CD4-positive, alpha-beta T cell (primary cell): ENCODE data around the gene CASKIN1. TPM values are rescaled to one million over a fixed set of nuclear protein-coding genes. Genes with fewer than 3 reads are reported as not detected.

Experiments used
- ATAC-seq: fragments of 200-7000 bp; cut with Tn5 transposase; one replicate; pipeline ENCODE4 v1.10.0; 2022; ENCODE audit warnings: mild to moderate bottlenecking; ENCODE audit not compliant: poor library complexity
- CTCF ChIA-PET: fragments of 350-600 bp; sonication (Branson Sonifier 250); formaldehyde crosslinking; loops from one replicate; lab custom pipeline; 2021; ENCODE audit warnings: antibody characterized with exemption, inconsistent platforms; lab: Charles Lee
- POLR2A ChIA-PET: fragments of 350-600 bp; sonication (Branson Sonifier 250); formaldehyde crosslinking; loops from one replicate; lab custom pipeline; 2021; ENCODE audit warnings: antibody characterized with exemption, inconsistent platforms; lab: Charles Lee
- DNase-seq, 14 experiments: peaks; one replicate each; pipeline ENCODE4 v3.0.0-alpha.2; 2013 to 2020; ENCODE audit warnings: mixed read lengths in 2 of 14
- H3K27ac ChIP-seq, 2 donors: one replicate each; pipeline versions ENCODE4 v1.5.1 to v1.7.0; 2013; ENCODE audit warnings: low read length in 2 of 2, low read depth in 1 of 2, mild to moderate bottlenecking in 1 of 2
- H3K27me3 ChIP-seq, 2 experiments: 1 replicate in 1 of 2; 2 replicates in 1 of 2; pipeline versions ENCODE4 v1.6.1 to v1.7.0; 2013; ENCODE audit warnings: low read length in 2 of 2, control low read depth in 1 of 2, mild to moderate bottlenecking in 1 of 2, moderate library complexity in 1 of 2; ENCODE audit not compliant: insufficient read depth in 2 of 2, control insufficient read depth in 1 of 2
- H3K36me3 ChIP-seq: one replicate; pipeline ENCODE4 v1.6.1; 2013; ENCODE audit warnings: low read length, control low read depth; ENCODE audit not compliant: insufficient read depth
- H3K4me1 ChIP-seq: one replicate; pipeline ENCODE4 v1.6.1; 2013; ENCODE audit warnings: low read length, control low read depth; ENCODE audit not compliant: insufficient read depth
- H3K4me3 ChIP-seq: one replicate; pipeline ENCODE4 v1.5.1; 2013; ENCODE audit warnings: mild to moderate bottlenecking, low read length, moderate library complexity
- H3K9me3 ChIP-seq, 2 experiments: 1 replicate in 1 of 2; 2 replicates in 1 of 2; pipeline versions ENCODE4 v1.6.1 to v1.7.0; 2013; ENCODE audit warnings: low read length in 2 of 2, mild to moderate bottlenecking in 2 of 2, control low read depth in 1 of 2, moderate library complexity in 1 of 2; ENCODE audit not compliant: control insufficient read depth in 1 of 2, insufficient read depth in 1 of 2
- H3K27ac Mint-ChIP-seq: one replicate; pipeline ENCODE4 v1.8.0; 2020; ENCODE audit warnings: mixed read lengths
- H3K27me3 Mint-ChIP-seq: one replicate; pipeline ENCODE4 v1.8.0; 2021; ENCODE audit warnings: mixed read lengths
- H3K36me3 Mint-ChIP-seq: one replicate; pipeline ENCODE4 v1.8.0; 2021; ENCODE audit warnings: low read depth, mixed read lengths
- H3K4me1 Mint-ChIP-seq: one replicate; pipeline ENCODE4 v1.8.0; 2021; ENCODE audit warnings: low read depth, mixed read lengths
- H3K4me3 Mint-ChIP-seq: one replicate; pipeline ENCODE4 v1.8.0; 2020; ENCODE audit warnings: mild to moderate bottlenecking, mixed read lengths
- H3K9me3 Mint-ChIP-seq: one replicate; pipeline ENCODE4 v1.8.0; 2020; ENCODE audit warnings: mixed read lengths
- CTCF ChIP-seq: fragments of 200-600 bp; IDR thresholded peaks from one replicate; pipeline ENCODE4 v1.8.0; 2022; ENCODE audit warnings: antibody characterized with exemption, mild to moderate bottlenecking
- intact Hi-C, 2 experiments: fragments of 100-400 bp; cut with DNase I in 1 of 2; cut with micrococcal nuclease in 1 of 2; formaldehyde crosslinking; loops; one replicate each; pipeline versions ENCODE4 v1.15.1 to v1.9.0; 2023 to 2025; cut with DNase I, micrococcal nuclease
- total RNA-seq, 174 experiments: library from RNA in 2 of 174; stranded (reverse) in 2 of 174; gene quantifications; one replicate each; pipeline ENCODE4 v1.2.3 and lab custom pipeline; 2021 to 2026

CASKIN1 gene
- total RNA-seq, 2 experiments from 2014 or later: 0.06 TPM; not detected in 1

- Mint-ChIP-seq H3K9me3 (no peaks in the 10 kb centered on the region), H3K36me3 (no peaks in the 10 kb centered on the region), H3K4me3 (no peak overlapping the region), H3K27me3 (peaks cover 7% of the 10 kb centered on the region), H3K4me1 (peaks cover 6% of the 10 kb centered on the region), H3K27ac (no peak overlapping the region)
- peaks cover 0 to 16% of the 10 kb centered on the region in 2 experiments for H3K9me3 ChIP-seq
- ChIA-PET CTCF (no interaction called here), POLR2A (no interaction called here)
- no peak overlapping the region for H3K27ac ChIP-seq
- no peak overlapping the region for H3K4me3 ChIP-seq
- intact Hi-C loops: loop anchor here in 1 of 2 experiments (10.0 kb wide), 1 partner anchor 144 kb away; no protein-coding TSS in a partner anchor
- H3K4me1 ChIP-seq: peaks cover 14% of the 10 kb centered on the region
- no peak for TF ChIP-seq CTCF
- DNase-seq: no peak
- peaks cover 13 to 15% of the 10 kb centered on the region in 2 experiments for H3K27me3 ChIP-seq
- no peak for ATAC-seq
- no peaks in the 10 kb centered on the region for H3K36me3 ChIP-seq
Measured at GRCh38 chr16:2190659-2191445, 5.6 kb downstream of the CASKIN1 start.

GRCh38 chr16:2190002-2190658 is 6.3 kb downstream of the CASKIN1 start:
- TF ChIP-seq CTCF: no peak
- DNase-seq: no peak
- no peak for ATAC-seq
- Histone ChIP-seq H3K27ac (no peak overlapping the region), H3K9me3 (peaks cover 0 to 10% of the 10 kb centered on the region in 2 experiments), H3K4me1 (peaks cover 7% of the 10 kb centered on the region), H3K36me3 (no peaks in the 10 kb centered on the region), H3K27me3 (peaks cover 5 to 8% of the 10 kb centered on the region in 2 experiments), H3K4me3 (no peak overlapping the region)
- Mint-ChIP-seq H3K27ac (no peak overlapping the region), H3K4me1 (peaks cover 5% of the 10 kb centered on the region), H3K4me3 (no peak overlapping the region), H3K27me3 (peaks cover 6% of the 10 kb centered on the region), H3K9me3 (no peaks in the 10 kb centered on the region), H3K36me3 (no peaks in the 10 kb centered on the region)
- ChIA-PET POLR2A (no interaction called here), CTCF (no interaction called here)
- intact Hi-C loops: loop anchor here in 1 of 2 experiments (10.0 kb wide), 1 partner anchor 145 kb away; no protein-coding TSS in a partner anchor

GRCh38 chr16:2189252-2189893 is 7.0 kb downstream of the CASKIN1 start:
- intact Hi-C loops: no loop called here
- TF ChIP-seq CTCF: no peak
- ATAC-seq (no peak), DNase-seq (no peak)
- Mint-ChIP-seq H3K27me3 (no peaks in the 10 kb centered on the region), H3K9me3 (no peaks in the 10 kb centered on the region), H3K36me3 (no peaks in the 10 kb centered on the region), H3K27ac (no peak overlapping the region), H3K4me1 (no peaks in the 10 kb centered on the region), H3K4me3 (no peak overlapping the region)
- CTCF ChIA-PET: no interaction called here
- Histone ChIP-seq H3K27me3 (peaks cover 0 to under 1% of the 10 kb centered on the region in 2 experiments), H3K36me3 (no peaks in the 10 kb centered on the region), H3K4me3 (no peak overlapping the region), H3K9me3 (peaks cover 0 to 5% of the 10 kb centered on the region in 2 experiments), H3K27ac (no peak overlapping the region), H3K4me1 (no peaks in the 10 kb centered on the region)
- POLR2A ChIA-PET: no interaction called here
